WTC11 (cell line): ENCODE data around the gene ELFN2.

Experiments used
- TP53 ChIP-seq: sonication (generic); formaldehyde crosslinking; IDR thresholded peaks from 2 replicates; pipeline ENCODE4 v1.8.1; 2023; ENCODE audit warnings: mild to moderate bottlenecking, missing genetic modification reagents
- ZNF121 ChIP-seq: sonication (generic); formaldehyde crosslinking; IDR thresholded peaks from 2 replicates; pipeline ENCODE4 v1.8.0; 2023; ENCODE audit warnings: missing genetic modification reagents
- TF ChIP-seq, protein P1 (sequence below): fragments of 200-600 bp; IDR thresholded peaks from 2 replicates; pipeline ENCODE4 v1.8.0; 2022; ENCODE audit warnings: antibody characterized with exemption
- TF ChIP-seq, protein P2 (sequence below): fragments of 250-450 bp; sonication (Bioruptor Pico); IDR thresholded peaks from 2 replicates; pipeline ENCODE4 v1.9.0; 2021; ENCODE audit warnings: mild to moderate bottlenecking
- TF ChIP-seq, protein P3 (sequence below): fragments of 250-450 bp; sonication (Bioruptor Pico); IDR thresholded peaks from 2 replicates; pipeline ENCODE4 v1.9.0; 2021; ENCODE audit warnings: moderate library complexity, mild to moderate bottlenecking, inconsistent platforms, borderline replicate concordance
- TF ChIP-seq, protein P4 (sequence below): sonication (generic); formaldehyde crosslinking; IDR thresholded peaks from 2 replicates; pipeline ENCODE4 v1.8.1; 2022; ENCODE audit warnings: low read depth, mild to moderate bottlenecking, moderate library complexity, missing genetic modification reagents, borderline replicate concordance
- TF ChIP-seq, protein P5 (sequence below): fragments of 250-450 bp; sonication (Bioruptor Pico); IDR thresholded peaks from 2 replicates; pipeline ENCODE4 v2.1.2; 2022; ENCODE audit warnings: mild to moderate bottlenecking, moderate library complexity
- TF ChIP-seq, protein P6 (sequence below): sonication (generic); formaldehyde crosslinking; IDR thresholded peaks from 2 replicates; pipeline ENCODE4 v1.8.0; 2022; ENCODE audit warnings: mild to moderate bottlenecking, missing genetic modification reagents

DNA sequence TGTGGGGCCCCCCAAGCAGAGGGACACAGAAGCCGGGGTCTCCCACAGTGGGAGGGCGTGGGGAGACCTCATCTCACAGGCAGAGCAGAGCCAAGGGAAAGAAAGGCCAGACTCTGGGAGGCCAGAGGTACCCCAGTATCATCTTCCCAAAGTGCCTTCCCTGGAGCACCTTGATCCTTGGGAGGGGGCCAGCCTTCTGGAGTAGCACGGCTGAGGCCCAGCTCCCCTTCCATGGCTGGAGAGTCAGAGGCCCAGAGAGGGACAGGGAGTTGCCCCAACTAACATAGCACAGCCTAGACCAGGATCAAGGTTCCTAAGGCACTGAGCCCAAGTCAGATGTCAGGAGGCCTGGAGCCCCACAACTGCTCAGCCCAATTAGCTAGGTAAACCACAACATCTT, 50.6 kb downstream of the ELFN2 start:
- TF ChIP-seq ZNF121 (CRISPR knock-in tag) (no peak), TP53 (no peak)
- TF ChIP-seq, protein P1, sequence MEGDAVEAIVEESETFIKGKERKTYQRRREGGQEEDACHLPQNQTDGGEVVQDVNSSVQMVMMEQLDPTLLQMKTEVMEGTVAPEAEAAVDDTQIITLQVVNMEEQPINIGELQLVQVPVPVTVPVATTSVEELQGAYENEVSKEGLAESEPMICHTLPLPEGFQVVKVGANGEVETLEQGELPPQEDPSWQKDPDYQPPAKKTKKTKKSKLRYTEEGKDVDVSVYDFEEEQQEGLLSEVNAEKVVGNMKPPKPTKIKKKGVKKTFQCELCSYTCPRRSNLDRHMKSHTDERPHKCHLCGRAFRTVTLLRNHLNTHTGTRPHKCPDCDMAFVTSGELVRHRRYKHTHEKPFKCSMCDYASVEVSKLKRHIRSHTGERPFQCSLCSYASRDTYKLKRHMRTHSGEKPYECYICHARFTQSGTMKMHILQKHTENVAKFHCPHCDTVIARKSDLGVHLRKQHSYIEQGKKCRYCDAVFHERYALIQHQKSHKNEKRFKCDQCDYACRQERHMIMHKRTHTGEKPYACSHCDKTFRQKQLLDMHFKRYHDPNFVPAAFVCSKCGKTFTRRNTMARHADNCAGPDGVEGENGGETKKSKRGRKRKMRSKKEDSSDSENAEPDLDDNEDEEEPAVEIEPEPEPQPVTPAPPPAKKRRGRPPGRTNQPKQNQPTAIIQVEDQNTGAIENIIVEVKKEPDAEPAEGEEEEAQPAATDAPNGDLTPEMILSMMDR: no peak
- TF ChIP-seq, protein P2, sequence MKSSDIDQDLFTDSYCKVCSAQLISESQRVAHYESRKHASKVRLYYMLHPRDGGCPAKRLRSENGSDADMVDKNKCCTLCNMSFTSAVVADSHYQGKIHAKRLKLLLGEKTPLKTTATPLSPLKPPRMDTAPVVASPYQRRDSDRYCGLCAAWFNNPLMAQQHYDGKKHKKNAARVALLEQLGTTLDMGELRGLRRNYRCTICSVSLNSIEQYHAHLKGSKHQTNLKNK: no peak
- TF ChIP-seq, protein P3, sequence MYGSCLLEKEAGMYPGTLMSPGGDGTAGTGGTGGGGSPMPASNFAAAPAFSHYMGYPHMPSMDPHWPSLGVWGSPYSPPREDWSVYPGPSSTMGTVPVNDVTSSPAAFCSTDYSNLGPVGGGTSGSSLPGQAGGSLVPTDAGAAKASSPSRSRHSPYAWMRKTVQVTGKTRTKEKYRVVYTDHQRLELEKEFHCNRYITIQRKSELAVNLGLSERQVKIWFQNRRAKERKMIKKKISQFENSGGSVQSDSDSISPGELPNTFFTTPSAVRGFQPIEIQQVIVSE (CRISPR knock-in tag): no peak
- TF ChIP-seq, protein P4, sequence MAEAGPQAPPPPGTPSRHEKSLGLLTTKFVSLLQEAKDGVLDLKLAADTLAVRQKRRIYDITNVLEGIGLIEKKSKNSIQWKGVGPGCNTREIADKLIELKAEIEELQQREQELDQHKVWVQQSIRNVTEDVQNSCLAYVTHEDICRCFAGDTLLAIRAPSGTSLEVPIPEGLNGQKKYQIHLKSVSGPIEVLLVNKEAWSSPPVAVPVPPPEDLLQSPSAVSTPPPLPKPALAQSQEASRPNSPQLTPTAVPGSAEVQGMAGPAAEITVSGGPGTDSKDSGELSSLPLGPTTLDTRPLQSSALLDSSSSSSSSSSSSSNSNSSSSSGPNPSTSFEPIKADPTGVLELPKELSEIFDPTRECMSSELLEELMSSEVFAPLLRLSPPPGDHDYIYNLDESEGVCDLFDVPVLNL (CRISPR knock-in tag): no peak
- TF ChIP-seq, protein P5, sequence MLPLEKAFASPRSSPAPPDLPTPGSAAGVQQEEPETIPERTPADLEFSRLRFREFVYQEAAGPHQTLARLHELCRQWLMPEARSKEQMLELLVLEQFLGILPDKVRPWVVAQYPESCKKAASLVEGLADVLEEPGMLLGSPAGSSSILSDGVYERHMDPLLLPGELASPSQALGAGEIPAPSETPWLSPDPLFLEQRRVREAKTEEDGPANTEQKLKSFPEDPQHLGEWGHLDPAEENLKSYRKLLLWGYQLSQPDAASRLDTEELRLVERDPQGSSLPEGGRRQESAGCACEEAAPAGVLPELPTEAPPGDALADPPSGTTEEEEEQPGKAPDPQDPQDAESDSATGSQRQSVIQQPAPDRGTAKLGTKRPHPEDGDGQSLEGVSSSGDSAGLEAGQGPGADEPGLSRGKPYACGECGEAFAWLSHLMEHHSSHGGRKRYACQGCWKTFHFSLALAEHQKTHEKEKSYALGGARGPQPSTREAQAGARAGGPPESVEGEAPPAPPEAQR (CRISPR knock-in tag): no peak
- TF ChIP-seq, protein P6, sequence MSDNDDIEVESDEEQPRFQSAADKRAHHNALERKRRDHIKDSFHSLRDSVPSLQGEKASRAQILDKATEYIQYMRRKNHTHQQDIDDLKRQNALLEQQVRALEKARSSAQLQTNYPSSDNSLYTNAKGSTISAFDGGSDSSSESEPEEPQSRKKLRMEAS (CRISPR knock-in tag): no peak
